ENCODE results near the gene RSKR.

Gene RSKR

DNA sequence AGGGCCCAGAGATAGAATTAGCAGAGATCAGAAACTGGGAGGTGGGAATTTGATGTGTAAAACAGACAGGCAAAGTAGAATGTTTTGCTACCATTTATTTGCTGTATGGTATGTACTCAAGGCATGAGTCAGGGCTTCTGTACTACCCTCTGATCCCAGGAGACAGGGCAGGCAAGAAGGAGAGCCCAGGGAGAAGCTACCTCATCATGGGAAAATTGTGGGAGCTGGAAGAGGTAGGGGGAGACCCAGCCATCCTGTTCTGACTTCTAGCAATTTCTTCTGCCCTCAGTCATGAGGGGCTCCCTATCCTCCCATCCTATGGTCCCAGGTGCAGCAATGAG is 41.0 kb downstream of the RSKR start:
- FAIRE-seq (no peak), DNase-seq (ENCODE audit: insufficient read length, low spot score) (no peak)
- TF ChIP-seq POLR2AphosphoS5 (IDR thresholded peaks at IDR 0.05; ENCODE audit: low read depth, low read length), result no peak
- TF ChIP-seq POLR2A (IDR thresholded peaks at IDR 0.05; ENCODE audit: low read depth, low read length), result no peak
- no peak for TF ChIP-seq SPI1 (IDR thresholded peaks at IDR 0.05; ENCODE audit: low read depth, low read length)
- TF ChIP-seq PAX5 (IDR thresholded peaks at IDR 0.05; ENCODE audit: insufficient read depth, low read length, severe bottlenecking), result no peak
- no peak for TF ChIP-seq POU2F2 (IDR thresholded peaks at IDR 0.05; ENCODE audit: low read depth, low read length)
- TF ChIP-seq TAF1 (IDR thresholded peaks at IDR 0.05; ENCODE audit: low read depth, low read length), result no peak

DNA sequence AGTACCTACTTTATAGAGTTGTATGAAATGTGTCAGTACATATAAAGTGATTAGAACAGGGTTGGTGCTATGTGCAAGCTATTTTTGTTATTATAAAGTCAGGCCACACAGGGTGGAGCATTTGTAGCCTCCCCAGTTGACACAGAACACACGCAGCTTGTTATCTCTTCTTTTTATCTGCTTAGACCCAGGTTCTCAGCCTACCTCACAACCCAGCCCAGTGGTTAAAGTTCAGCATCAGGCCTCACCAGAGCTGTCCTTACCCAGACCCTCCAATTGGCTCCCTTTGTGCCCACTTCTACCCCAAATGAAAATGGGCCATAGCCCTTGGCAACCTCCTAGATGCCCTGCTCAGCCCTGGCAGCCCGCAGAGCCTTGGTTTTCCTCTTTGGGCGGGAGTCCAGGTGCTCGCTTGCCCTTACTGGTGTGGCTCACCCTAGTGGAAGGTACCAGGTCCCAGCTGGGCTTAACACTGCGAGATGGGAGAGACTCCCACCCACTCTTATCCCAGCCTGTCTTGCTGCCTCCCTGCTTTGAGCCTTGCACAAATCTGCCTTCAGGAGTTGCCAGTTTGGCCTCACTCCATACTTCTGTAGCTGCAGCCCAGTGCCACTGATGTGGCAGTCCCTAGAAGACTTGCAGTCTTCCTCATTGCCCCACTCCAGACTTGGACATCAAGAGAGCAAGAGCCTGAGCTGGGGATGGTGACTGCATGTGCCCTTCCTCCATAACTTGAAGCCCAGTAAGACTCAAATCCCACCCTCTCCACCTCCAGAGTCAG is 41.5 kb downstream of the RSKR start:
- DNase-seq (ENCODE audit: insufficient read length, low spot score) (no peak), FAIRE-seq (no peak)
- TF ChIP-seq PAX5 (IDR thresholded peaks at IDR 0.05; ENCODE audit: insufficient read depth, low read length, severe bottlenecking), result no peak
- no peak for TF ChIP-seq POU2F2 (IDR thresholded peaks at IDR 0.05; ENCODE audit: low read depth, low read length)
- no peak for TF ChIP-seq POLR2A (IDR thresholded peaks at IDR 0.05; ENCODE audit: low read depth, low read length)
- TF ChIP-seq POLR2AphosphoS5 (IDR thresholded peaks at IDR 0.05; ENCODE audit: low read depth, low read length), result no peak
- TF ChIP-seq TAF1 (IDR thresholded peaks at IDR 0.05; ENCODE audit: low read depth, low read length), result no peak
- no peak for TF ChIP-seq SPI1 (IDR thresholded peaks at IDR 0.05; ENCODE audit: low read depth, low read length)

DNA sequence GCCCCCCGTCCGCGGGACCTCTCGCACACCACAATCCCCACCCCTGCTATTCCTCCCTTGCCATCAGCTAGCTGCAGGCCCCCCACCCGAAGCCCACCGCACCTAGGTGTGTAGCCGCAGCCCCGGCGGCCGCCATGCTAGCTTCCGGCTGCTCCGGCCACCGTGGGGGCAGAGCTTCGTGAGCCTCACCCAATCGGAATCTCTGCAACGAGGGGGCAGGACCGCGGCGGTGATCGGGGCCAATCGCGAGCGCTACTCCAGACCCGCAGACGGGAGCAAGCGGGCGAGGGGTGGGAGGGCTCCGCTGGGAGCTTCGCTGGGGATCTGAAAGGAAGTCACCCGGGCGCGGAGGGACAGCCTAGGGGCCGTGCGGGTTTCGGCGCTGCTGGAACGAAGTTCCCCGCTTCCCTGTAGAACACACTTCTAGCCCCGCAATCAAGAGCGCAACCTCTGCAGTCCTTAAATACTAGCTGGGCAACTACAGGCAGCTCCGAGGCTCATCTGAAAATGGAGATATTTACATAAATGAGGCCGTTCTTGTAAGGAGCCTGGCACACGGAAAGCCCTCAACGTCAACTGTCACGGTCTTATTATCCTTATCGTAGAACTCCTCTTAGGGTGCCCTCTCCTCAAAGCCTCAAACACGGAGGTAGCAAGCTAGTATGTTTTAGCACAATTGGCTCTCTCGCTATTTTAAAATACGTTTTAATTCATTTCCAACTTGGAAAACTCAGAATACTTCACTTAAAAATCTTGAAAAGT is 42.4 kb downstream of the RSKR start, which contains the start of gene PIGS:
Gene PIGS, minus strand, starts transcription at position 164 of the 762 bp plus-strand sequence. Its CDS starts 28 bp downstream, at position 136.
- DNase-seq (ENCODE audit: insufficient read length, low spot score) (peak; percentile 92), FAIRE-seq (peak; percentile 93)
- TF ChIP-seq POU2F2 (IDR thresholded peaks at IDR 0.05; ENCODE audit: low read depth, low read length) (0 out of 2 replicates have a peak, but pooled peaks have one; percentile 42), TAF1 (IDR thresholded peaks at IDR 0.05; ENCODE audit: low read depth, low read length) (peak; percentile 90), POLR2A (IDR thresholded peaks at IDR 0.05; ENCODE audit: low read depth, low read length) (peak; percentile 70), POLR2AphosphoS5 (IDR thresholded peaks at IDR 0.05; ENCODE audit: low read depth, low read length) (peak; percentile 67; the same call in 1 of the 2 replicates), PAX5 (IDR thresholded peaks at IDR 0.05; ENCODE audit: insufficient read depth, low read length, severe bottlenecking) (no peak), SPI1 (IDR thresholded peaks at IDR 0.05; ENCODE audit: low read depth, low read length) (peak; percentile 35; the same call in 1 of the 2 replicates)

DNA sequence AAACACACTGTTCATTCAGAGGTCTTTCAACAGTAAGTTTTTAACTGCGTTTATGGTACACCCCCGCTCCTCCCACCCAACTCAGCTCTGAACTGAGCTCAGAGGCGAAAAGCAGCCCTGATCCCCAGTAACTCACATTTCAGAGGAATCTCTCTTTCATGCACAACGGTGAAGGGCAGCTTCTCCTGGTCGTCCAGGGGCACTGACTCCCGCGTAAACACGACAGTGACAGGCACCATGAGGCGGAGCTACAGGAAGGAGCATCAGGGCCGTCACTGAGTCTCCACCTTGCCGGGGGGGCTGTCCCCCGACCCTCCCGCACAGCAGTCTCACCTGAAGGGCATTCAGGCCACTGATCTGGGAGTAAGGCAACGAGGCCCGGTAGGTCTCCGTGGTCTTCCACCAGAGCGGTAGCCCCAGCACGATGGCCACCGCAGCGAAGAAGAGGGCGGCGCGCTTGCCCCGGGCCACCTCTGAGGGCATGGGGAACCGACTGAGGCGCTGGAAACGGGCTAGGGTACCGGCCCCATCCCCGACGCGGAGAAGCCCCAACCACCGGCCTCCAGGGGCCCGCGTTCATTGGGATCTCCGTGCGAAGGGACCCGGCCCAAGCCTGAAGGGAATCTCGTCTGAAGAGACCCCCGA is 43.1 kb downstream of the RSKR start:
- peak; percentile 38 for DNase-seq (ENCODE audit: insufficient read length, low spot score)
- TF ChIP-seq SPI1 (IDR thresholded peaks at IDR 0.05; ENCODE audit: low read depth, low read length), result no peak
- no peak for TF ChIP-seq POLR2AphosphoS5 (IDR thresholded peaks at IDR 0.05; ENCODE audit: low read depth, low read length)
- no peak for TF ChIP-seq TAF1 (IDR thresholded peaks at IDR 0.05; ENCODE audit: low read depth, low read length)
- no peak for TF ChIP-seq POU2F2 (IDR thresholded peaks at IDR 0.05; ENCODE audit: low read depth, low read length)
- 0 out of 2 replicates have a peak, but pooled peaks have one; percentile 1 for TF ChIP-seq POLR2A (IDR thresholded peaks at IDR 0.05; ENCODE audit: low read depth, low read length)
- TF ChIP-seq PAX5 (IDR thresholded peaks at IDR 0.05; ENCODE audit: insufficient read depth, low read length, severe bottlenecking), result no peak
- peak; percentile 78 for FAIRE-seq

DNA sequence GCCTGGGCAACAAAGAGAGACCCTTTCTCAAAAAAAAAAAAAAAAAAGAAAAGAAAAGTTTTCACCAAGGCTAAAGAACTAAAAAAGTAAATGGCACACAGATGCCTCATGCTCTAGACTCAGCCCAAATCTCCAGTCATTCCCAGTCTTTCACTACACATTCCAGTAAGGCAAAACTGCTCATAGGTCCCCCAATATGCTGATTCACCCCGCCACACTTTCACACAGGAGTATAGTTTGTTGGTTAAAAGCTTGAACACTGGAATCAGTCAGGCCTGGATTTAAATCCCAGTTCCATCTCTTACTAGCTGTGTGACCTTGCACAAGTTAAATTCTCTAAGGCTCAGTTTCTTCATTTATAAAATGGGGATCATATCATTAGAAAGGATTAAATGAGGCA is 44.5 kb downstream of the RSKR start:
- no peak for DNase-seq (ENCODE audit: insufficient read length, low spot score)
- FAIRE-seq, result no peak
- TF ChIP-seq POLR2A (IDR thresholded peaks at IDR 0.05; ENCODE audit: low read depth, low read length), result no peak
- TF ChIP-seq SPI1 (IDR thresholded peaks at IDR 0.05; ENCODE audit: low read depth, low read length), result no peak
- TF ChIP-seq POLR2AphosphoS5 (IDR thresholded peaks at IDR 0.05; ENCODE audit: low read depth, low read length), result no peak
- no peak for TF ChIP-seq POU2F2 (IDR thresholded peaks at IDR 0.05; ENCODE audit: low read depth, low read length)
- no peak for TF ChIP-seq TAF1 (IDR thresholded peaks at IDR 0.05; ENCODE audit: low read depth, low read length)
- no peak for TF ChIP-seq PAX5 (IDR thresholded peaks at IDR 0.05; ENCODE audit: insufficient read depth, low read length, severe bottlenecking)

DNA sequence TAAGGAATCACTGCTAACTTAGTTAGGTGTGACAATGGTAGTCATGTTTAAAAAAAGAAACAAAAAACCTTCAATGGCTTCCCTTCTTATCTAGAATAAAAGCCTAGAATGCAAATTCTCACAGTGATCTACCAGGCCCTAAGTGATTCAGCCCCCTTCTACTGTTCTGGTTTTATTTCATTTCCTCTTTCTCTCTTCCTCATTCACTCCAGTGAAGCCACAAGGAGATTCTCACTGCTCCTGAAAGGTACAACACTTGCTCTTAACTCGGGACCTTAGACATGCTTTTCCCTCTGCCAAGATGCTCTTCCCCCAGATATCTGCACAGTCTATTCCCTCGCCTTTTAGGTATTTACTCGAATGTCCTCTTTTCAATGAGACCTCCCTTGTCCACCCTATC is 46.4 kb downstream of the RSKR start:
- no peak for TF ChIP-seq POLR2AphosphoS5 (IDR thresholded peaks at IDR 0.05; ENCODE audit: low read depth, low read length)
- no peak for TF ChIP-seq POU2F2 (IDR thresholded peaks at IDR 0.05; ENCODE audit: low read depth, low read length)
- no peak for TF ChIP-seq TAF1 (IDR thresholded peaks at IDR 0.05; ENCODE audit: low read depth, low read length)
- peak; percentile 98 for TF ChIP-seq SPI1 (IDR thresholded peaks at IDR 0.05; ENCODE audit: low read depth, low read length)
- TF ChIP-seq PAX5 (IDR thresholded peaks at IDR 0.05; ENCODE audit: insufficient read depth, low read length, severe bottlenecking), result no peak
- no peak; the same call in 1 of the 2 replicates for TF ChIP-seq POLR2A (IDR thresholded peaks at IDR 0.05; ENCODE audit: low read depth, low read length)
- no peak for FAIRE-seq
- peak; percentile 43 for DNase-seq (ENCODE audit: insufficient read length, low spot score)

DNA sequence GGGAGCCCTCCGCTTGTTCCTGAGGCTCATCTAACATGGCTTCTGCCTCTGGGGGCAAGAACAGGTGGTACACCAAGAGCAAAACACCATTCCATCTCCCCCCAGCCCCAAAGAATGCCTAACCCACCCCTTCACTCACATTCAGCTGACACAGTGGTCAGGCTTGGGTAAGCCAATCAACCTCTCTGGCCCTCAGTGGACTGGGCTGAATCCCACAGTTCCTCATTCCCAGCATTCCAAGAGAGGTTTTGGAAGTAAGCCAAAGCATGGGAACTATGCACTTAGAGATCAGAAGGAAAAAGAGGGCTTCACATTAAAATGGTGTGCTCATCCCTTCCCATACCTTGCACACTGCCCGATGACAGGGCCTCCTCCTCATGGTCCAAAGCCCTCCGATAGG is 50.5 kb downstream of the RSKR start:
- FAIRE-seq (no peak), DNase-seq (ENCODE audit: insufficient read length, low spot score) (no peak)
- TF ChIP-seq TAF1 (IDR thresholded peaks at IDR 0.05; ENCODE audit: low read depth, low read length) (no peak), POLR2A (IDR thresholded peaks at IDR 0.05; ENCODE audit: low read depth, low read length) (no peak), POU2F2 (IDR thresholded peaks at IDR 0.05; ENCODE audit: low read depth, low read length) (no peak), PAX5 (IDR thresholded peaks at IDR 0.05; ENCODE audit: insufficient read depth, low read length, severe bottlenecking) (no peak), POLR2AphosphoS5 (IDR thresholded peaks at IDR 0.05; ENCODE audit: low read depth, low read length) (no peak), SPI1 (IDR thresholded peaks at IDR 0.05; ENCODE audit: low read depth, low read length) (no peak)

All from GM12891 (cell line).